ENCODE measurements around the gene CD248.

GRCh38 chr11:66337103-66337899, 20.5 kb upstream of the CD248 start:
- no peak for TF ChIP-seq CTCF (IDR thresholded peaks at IDR 0.05; ENCODE audit: insufficient read depth, low read length, poor library complexity, severe bottlenecking)
- no peak for TF ChIP-seq EZH2phosphoT487 (conservative IDR thresholded peaks at IDR 0.05; ENCODE audit: low read length)
